Uterus (tissue), 2 donors: ENCODE measurements around the gene UBE4B.

ENCODE experiments used
- CTCF ChIP-seq, 4 experiments: fragments of 200-600 bp in 2 of 4; fragments of 450-650 bp in 2 of 4; sonication (generic) in 2 of 4; IDR thresholded peaks; one replicate each; pipeline ENCODE4 v1.5.1; 2016 to 2019; ENCODE audit warnings: antibody characterized with exemption in 4 of 4, mild to moderate bottlenecking in 2 of 4, moderate library complexity in 1 of 4
- POLR2A ChIP-seq, 2 donors: fragments of 450-650 bp; IDR thresholded peaks; one replicate each; pipeline ENCODE4 v1.6.1; 2016; ENCODE audit warnings: antibody characterized with exemption in 2 of 2, mild to moderate bottlenecking in 1 of 2, moderate library complexity in 1 of 2

- TF ChIP-seq CTCF (IDR thresholded peaks at IDR 0.05) (no peak), POLR2A (IDR thresholded peaks at IDR 0.05) (no peak)
These were observed 90.2 kb downstream of the UBE4B start for GRCh38 chr1:10122926-10123325.
